Keratinocyte (primary cell): ENCODE measurements around the gene DIS3L2. TPM values are rescaled to one million over a fixed set of nuclear protein-coding genes. Genes with fewer than 3 reads are reported as not detected.

Source experiments
- DNase-seq: peaks from one replicate; pipeline ENCODE4 v3.0.0-alpha.2; 2011; ENCODE audit warnings: low read depth, missing footprints, low spot score
- FAIRE-seq: peaks from 2 replicates; lab custom pipeline; 2011; peaks lifted over from hg19 to GRCh38; lab: Jason Lieb, UNC
- H2AFZ ChIP-seq: 2 replicates; pipeline ENCODE4 v1.6.0; 2012; ENCODE audit warnings: low read length, control low read depth, inconsistent platforms; ENCODE audit not compliant: control insufficient read depth
- H3K27ac ChIP-seq: 2 replicates; pipeline ENCODE4 v1.5.1; 2011; ENCODE audit warnings: low read length; ENCODE audit not compliant: control insufficient read depth, insufficient read depth
- H3K27me3 ChIP-seq: 3 replicates; pipeline ENCODE4 v1.6.0; 2011; ENCODE audit warnings: low read length; ENCODE audit not compliant: control insufficient read depth, insufficient read depth; ENCODE audit errors: extremely low read depth
- H3K36me3 ChIP-seq, 2 experiments: 2 replicates in 1 of 2; 3 replicates in 1 of 2; pipeline ENCODE4 v1.5.1; 2011; ENCODE audit warnings: low read length in 2 of 2, mild to moderate bottlenecking in 1 of 2; ENCODE audit not compliant: control insufficient read depth in 2 of 2, insufficient read depth in 2 of 2; ENCODE audit errors: extremely low read depth in 1 of 2
- H3K4me1 ChIP-seq: 3 replicates; pipeline ENCODE4 v1.5.1; 2011; ENCODE audit warnings: low read length; ENCODE audit not compliant: control insufficient read depth, insufficient read depth; ENCODE audit errors: extremely low read depth
- H3K4me2 ChIP-seq: 3 replicates; pipeline ENCODE4 v1.6.0; 2011; ENCODE audit warnings: low read depth, low read length; ENCODE audit not compliant: control insufficient read depth, insufficient read depth; ENCODE audit errors: extremely low read depth
- H3K4me3 ChIP-seq, 3 experiments: fragments of 200-600 bp in 1 of 3; sonication (generic) in 1 of 3; 2 replicates in 2 of 3; 3 replicates in 1 of 3; pipeline ENCODE4 v1.5.1; 2011 to 2016; ENCODE audit warnings: low read length in 3 of 3, mild to moderate bottlenecking in 3 of 3, control low read depth in 2 of 3, inconsistent platforms in 1 of 3, low read depth in 1 of 3, mixed read lengths in 1 of 3, mixed run types in 1 of 3, moderate library complexity in 1 of 3; ENCODE audit not compliant: control insufficient read depth in 2 of 3, insufficient read depth in 2 of 3; ENCODE audit errors: extremely low read depth in 1 of 3
- H3K79me2 ChIP-seq: 2 replicates; pipeline ENCODE4 v1.6.0; 2012; ENCODE audit warnings: low read length; ENCODE audit not compliant: control insufficient read depth, insufficient read depth
- H3K9ac ChIP-seq: 3 replicates; pipeline ENCODE4 v1.6.0; 2011; ENCODE audit warnings: low read length; ENCODE audit not compliant: control insufficient read depth, insufficient read depth; ENCODE audit errors: extremely low read depth
- H3K9me1 ChIP-seq: 3 replicates; pipeline ENCODE4 v1.6.0; 2011; ENCODE audit warnings: low read length; ENCODE audit not compliant: control insufficient read depth, insufficient read depth; ENCODE audit errors: extremely low read depth
- H3K9me3 ChIP-seq: 2 replicates; pipeline ENCODE4 v1.5.1; 2012; ENCODE audit warnings: low read depth, low read length; ENCODE audit not compliant: control insufficient read depth
- H4K20me1 ChIP-seq: 3 replicates; pipeline ENCODE4 v1.6.0; 2011; ENCODE audit warnings: low read length; ENCODE audit not compliant: control insufficient read depth, insufficient read depth; ENCODE audit errors: extremely low read depth
- EZH2 ChIP-seq: IDR thresholded peaks from one replicate; pipeline ENCODE4 v1.6.1; 2012; ENCODE audit warnings: inconsistent platforms, mild to moderate bottlenecking, low read length, moderate library complexity
- dilution Hi-C: fragments of 300-500 bp; cut with MboI; formaldehyde crosslinking; loops from one replicate; pipeline ENCODE4 v1.7.0; 2020; ENCODE audit warnings: low sequenced_read_pairs; ENCODE audit not compliant: extremely low pct_ligation_motif_present
- polyA plus RNA-seq, 5 experiments: library from polyadenylated mRNA; depleted of rRNA in 3 of 5; stranded (reverse) in 3 of 5; stranded (forward) in 1 of 5; unstranded in 1 of 5; fragments of >200 nt; gene quantifications; 1 replicate in 1 of 5; 2 replicates in 3 of 5; 3 replicates in 1 of 5; pipeline versions ENCODE4 v1.2.1 to v1.2.3, GENCODE V29; 2011 to 2012; ENCODE audit warnings: missing spikeins in 2 of 5, low read depth in 1 of 5, low replicate concordance in 1 of 5
- TF ChIP-seq, protein P1 (sequence below), 3 experiments: IDR thresholded peaks in 1 of 3; conservative IDR thresholded peaks in 1 of 3; optimal IDR thresholded peaks in 1 of 3; 2 replicates in 2 of 3; 3 replicates in 1 of 3; pipeline versions ENCODE3 to v1.5.1; 2011; ENCODE audit warnings: low read length in 3 of 3, mild to moderate bottlenecking in 3 of 3, moderate library complexity in 2 of 3, control low read depth in 1 of 3, inconsistent platforms in 1 of 3; ENCODE audit not compliant: insufficient read depth in 2 of 3; ENCODE audit errors: extremely low read depth in 1 of 3

The DIS3L2 gene
- polyA plus RNA-seq, 1 donor (not counting 4 experiments of a cell fraction or from before 2014, with no cell fraction given), result 8.6 TPM

GRCh38 chr2:232213176-232213575 lies 251.7 kb downstream of the DIS3L2 start:
- Histone ChIP-seq H3K9ac (no peak overlapping the region), H4K20me1 (no peaks in the 10 kb centered on the region), H3K36me3 (peaks cover 0 to 3% of the 10 kb centered on the region in 2 experiments), H2AFZ (no peak overlapping the region), H3K4me3 (no peak overlapping the region), H3K79me2 (no peaks in the 10 kb centered on the region), H3K4me2 (no peak overlapping the region), H3K9me3 (no peaks in the 10 kb centered on the region), H3K4me1 (peaks cover 10% of the 10 kb centered on the region), H3K27me3 (no peaks in the 10 kb centered on the region), H3K9me1 (no peaks in the 10 kb centered on the region), H3K27ac (no peak overlapping the region)
- FAIRE-seq (no peak), DNase-seq (no peak)
- dilution Hi-C loops, result no loop called here
- TF ChIP-seq EZH2, result no peak
- TF ChIP-seq, protein P1, sequence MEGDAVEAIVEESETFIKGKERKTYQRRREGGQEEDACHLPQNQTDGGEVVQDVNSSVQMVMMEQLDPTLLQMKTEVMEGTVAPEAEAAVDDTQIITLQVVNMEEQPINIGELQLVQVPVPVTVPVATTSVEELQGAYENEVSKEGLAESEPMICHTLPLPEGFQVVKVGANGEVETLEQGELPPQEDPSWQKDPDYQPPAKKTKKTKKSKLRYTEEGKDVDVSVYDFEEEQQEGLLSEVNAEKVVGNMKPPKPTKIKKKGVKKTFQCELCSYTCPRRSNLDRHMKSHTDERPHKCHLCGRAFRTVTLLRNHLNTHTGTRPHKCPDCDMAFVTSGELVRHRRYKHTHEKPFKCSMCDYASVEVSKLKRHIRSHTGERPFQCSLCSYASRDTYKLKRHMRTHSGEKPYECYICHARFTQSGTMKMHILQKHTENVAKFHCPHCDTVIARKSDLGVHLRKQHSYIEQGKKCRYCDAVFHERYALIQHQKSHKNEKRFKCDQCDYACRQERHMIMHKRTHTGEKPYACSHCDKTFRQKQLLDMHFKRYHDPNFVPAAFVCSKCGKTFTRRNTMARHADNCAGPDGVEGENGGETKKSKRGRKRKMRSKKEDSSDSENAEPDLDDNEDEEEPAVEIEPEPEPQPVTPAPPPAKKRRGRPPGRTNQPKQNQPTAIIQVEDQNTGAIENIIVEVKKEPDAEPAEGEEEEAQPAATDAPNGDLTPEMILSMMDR (optimal IDR thresholded peaks at IDR 0.05 in 1 of 3, IDR thresholded peaks at IDR 0.05 in 1 of 3, conservative IDR thresholded peaks at IDR 0.05 in 1 of 3; ENCODE audit: extremely low read depth in 1 of 3, insufficient read depth in 2 of 3, low read length in 3 of 3), result no peak

GRCh38 chr2:232214053-232214452 lies 252.5 kb downstream of the DIS3L2 start:
- DNase-seq (no peak), FAIRE-seq (no peak)
- Histone ChIP-seq H3K4me2 (no peak overlapping the region), H2AFZ (no peak overlapping the region), H3K4me3 (no peak overlapping the region), H3K27ac (no peak overlapping the region), H3K9me3 (no peaks in the 10 kb centered on the region), H3K4me1 (peaks cover 10% of the 10 kb centered on the region), H4K20me1 (no peaks in the 10 kb centered on the region), H3K79me2 (no peaks in the 10 kb centered on the region), H3K36me3 (peaks cover 0 to 4% of the 10 kb centered on the region in 2 experiments), H3K9me1 (no peaks in the 10 kb centered on the region), H3K27me3 (no peaks in the 10 kb centered on the region), H3K9ac (no peak overlapping the region)
- dilution Hi-C loops, result no loop called here
- no peak for TF ChIP-seq EZH2
- TF ChIP-seq, protein P1 (optimal IDR thresholded peaks at IDR 0.05 in 1 of 3, IDR thresholded peaks at IDR 0.05 in 1 of 3, conservative IDR thresholded peaks at IDR 0.05 in 1 of 3; ENCODE audit: extremely low read depth in 1 of 3, insufficient read depth in 2 of 3, low read length in 3 of 3), result no peak
